Ammon's horn (tissue), 1 donor: ENCODE results near the gene KCNK2.
"Not testable (repeated sequence)": the region's sequence is repeated elsewhere in the genome, so short reads cannot be mapped to it uniquely, and the experiment has no call there.

Experiments
- DNase-seq: peaks from one replicate; pipeline ENCODE4 v3.0.0-alpha.2; 2016; ENCODE audit warnings: low spot score

Gene KCNK2

GRCh38 chr1:215156232-215156631 lies 73.7 kb downstream of the KCNK2 start:
- no peak for DNase-seq

DNA sequence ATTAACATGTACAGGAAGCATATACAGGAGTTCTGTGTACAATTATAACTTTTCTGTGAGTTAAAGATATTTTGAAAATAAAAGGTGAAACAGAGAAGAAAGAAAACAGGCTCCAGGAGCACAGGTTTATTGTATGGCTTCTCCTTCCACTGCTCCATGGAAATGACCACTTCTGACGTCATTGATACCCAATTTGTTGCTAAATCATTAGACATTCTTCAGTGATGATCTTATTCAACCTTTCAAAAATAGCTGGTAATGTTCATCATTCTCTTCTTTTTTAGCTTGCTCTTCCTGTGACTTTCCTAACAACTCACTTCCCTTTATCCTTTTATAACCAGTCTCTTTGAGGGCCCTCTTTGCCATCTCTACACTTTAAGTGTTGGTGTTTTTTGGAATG lies 77.8 kb downstream of the KCNK2 start:
- DNase-seq, result no peak

DNA sequence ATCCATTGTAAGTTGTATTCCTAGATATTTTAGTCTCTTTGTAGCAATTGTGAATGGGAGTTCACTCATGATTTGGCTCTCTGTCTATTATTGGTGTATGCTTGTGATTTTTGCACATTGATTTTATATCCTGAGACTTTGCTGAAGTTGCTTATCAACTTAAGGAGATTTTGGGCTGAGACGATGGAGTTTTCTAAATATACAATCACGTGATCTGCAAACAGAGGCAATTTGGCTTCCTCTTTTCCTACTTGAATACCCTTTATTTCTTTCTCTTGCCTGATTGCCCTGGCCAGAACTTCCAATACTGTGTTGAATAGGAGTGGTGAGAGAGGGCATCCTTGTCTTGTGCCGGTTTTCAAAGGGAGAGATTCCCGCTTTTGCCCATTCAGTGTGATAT lies 80.6 kb downstream of the KCNK2 start:
- DNase-seq, result not testable (repeated sequence)

DNA sequence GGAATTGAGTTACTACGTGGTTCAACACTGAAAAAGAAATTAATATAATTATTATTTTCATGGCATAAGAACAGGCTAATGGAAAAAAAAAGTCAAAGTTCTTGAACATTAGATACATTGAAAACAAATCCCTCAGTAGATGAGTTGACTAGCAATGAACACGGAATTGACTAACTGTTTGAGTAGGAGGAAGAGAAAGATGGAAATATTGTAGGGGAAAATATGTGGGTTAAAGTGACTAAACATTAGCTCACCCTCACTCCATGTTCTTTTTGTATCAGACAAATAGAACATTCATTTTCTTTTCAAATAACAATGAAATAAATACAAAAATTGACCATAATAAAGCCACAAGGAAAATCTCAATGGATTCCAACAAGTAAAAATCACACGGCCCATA lies 84.3 kb downstream of the KCNK2 start:
- peak; percentile 9 for DNase-seq

GRCh38 chr1:215181518-215181917 lies 99.0 kb downstream of the KCNK2 start:
- DNase-seq, result no peak

DNA sequence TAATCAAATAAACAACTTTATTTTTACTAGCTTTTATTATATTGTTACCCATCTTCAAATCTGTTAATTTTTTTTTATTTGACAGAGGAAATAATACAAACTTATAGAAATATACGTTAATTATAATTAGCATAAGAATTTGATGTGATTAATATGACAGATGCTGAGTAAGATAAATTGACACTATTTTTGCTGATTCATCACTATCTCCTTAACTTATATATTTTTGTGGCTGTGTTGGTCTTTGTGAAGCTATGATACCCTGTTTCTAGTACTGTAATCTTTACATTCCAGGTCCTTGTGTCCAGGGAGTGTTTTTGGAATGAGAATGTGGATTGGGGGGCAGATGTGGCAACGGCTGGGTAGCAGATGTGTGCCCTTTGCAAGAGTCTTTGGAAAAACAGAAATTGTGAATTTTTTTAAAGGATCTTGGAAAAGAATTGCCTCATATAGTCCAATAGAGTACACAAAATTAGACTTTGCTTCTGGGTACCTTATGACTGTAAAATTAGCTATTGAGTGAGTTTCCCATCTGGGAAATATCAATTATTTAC lies 102.6 kb downstream of the KCNK2 start:
- DNase-seq, result no peak

- no peak for DNase-seq
These were observed 105.9 kb downstream of the KCNK2 start for GRCh38 chr1:215188302-215188950.

DNA sequence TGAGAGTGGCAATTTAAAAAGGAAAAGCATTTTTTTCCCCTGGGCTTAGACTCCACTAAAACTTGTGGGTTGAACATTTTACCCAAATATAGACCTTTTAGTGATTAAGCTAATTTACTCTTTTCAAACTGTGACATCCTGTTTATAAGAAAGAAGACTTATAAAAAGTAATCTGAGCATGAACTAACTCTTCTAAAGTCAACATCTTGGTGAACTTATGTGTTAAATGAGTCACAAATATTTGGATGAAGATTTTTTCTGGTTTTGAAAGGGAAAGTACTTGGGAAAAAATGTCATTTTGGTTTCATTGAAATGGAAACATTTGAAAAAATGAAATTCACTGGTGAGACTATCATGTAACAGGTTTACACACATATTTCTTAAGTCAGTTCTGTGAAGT lies 109.8 kb downstream of the KCNK2 start:
- DNase-seq, result no peak

DNA sequence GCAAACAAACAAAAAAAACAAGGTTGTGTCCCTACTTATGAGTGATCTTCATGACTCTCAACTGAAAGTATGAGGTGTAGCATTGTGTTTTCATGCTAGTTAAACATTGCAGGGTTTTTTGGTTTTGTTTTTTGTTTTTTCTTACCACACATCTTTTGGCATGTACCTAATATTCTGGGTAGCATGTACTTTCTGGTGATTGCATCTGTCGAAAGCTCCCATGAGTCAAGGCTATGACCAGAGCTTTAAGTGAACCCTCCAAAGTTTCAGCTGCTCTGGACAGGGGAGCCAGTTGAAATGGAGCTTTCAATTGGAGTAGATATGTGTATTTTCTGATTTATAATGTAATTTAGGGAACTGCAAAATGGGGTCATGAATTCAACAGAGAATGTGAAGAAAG lies 115.5 kb downstream of the KCNK2 start:
- no peak for DNase-seq

DNA sequence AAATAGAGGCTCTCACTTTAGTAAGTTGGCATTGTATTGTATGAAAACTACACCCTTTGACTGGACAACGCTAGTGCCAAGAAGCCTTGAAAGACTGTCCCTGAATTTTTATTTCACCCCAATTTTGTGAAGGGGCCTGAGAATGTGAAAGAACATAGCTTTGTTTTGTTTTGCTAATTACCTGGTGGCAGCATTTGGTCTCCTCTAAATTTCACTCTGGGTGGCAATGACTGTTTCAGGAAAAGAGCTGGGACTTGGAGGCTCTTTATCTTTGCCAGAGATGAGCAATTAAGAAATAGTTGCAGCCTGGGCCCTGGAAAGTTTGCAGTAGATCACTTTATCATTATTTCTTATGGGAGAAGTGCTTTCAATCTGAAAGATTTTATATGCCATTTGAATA lies 117.6 kb downstream of the KCNK2 start:
- no peak for DNase-seq

DNA sequence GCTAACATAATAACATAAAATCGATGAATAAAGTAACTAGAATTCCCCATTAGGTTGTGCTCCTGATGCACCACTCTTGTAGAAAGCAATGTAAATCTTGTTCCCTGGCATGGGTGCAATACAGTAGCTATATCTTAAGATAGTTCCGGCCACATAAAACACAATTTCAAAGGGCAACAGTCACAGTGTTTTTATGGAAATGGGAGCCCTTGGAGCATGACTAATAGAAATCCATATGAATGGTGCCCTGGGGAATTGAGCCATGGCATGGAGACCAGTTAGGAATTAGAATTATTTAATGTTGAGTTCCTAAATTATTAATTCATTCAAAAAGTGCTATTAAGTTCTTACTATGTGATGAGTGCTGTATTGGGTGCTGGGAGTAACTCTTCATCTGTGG lies 118.7 kb downstream of the KCNK2 start:
- DNase-seq, result no peak

GRCh38 chr1:215202868-215203267 lies 120.3 kb downstream of the KCNK2 start:
- DNase-seq, result no peak

DNA sequence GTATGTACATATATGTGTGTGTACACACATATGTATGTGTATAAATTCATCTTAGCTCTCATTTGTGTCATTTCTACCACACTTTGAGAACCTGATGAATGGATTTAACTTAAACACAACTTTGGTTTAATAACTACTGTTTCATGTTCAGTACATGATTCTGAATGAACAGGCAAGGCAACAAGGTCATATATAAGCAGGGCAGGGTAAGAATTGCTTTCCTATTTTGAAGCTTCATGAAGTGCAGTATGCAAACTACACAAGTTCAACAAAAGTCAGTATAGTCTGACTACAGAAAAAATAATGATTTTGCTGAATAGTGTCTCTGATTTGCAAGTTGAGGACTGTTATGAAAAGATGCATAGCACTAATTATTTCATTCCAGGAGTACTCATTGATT lies 127.6 kb downstream of the KCNK2 start:
- DNase-seq, result no peak

- DNase-seq, result peak; percentile 24
These were observed 133.3 kb downstream of the KCNK2 start for GRCh38 chr1:215215846-215216245.

DNA sequence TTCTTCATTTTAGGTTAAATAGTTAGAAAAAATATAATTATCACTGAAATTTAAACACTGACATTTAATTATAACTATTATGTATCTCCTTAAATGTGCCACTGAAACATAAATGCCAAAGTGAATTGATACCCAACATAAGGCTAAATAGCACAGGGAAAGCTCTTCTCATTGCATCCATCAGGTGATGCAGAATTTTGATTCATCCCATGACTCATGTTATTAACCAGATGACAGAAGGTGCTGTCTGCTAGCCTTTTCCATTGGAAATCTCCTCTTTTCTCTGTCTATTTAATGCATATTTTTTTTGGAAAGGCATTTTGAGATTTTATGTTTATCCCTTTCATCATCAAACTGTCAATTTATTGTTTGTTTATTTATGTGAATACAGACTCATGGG lies 136.8 kb downstream of the KCNK2 start:
- DNase-seq, result no peak

GRCh38 chr1:215220346-215220745 lies 137.8 kb downstream of the KCNK2 start:
- DNase-seq, result no peak

DNA sequence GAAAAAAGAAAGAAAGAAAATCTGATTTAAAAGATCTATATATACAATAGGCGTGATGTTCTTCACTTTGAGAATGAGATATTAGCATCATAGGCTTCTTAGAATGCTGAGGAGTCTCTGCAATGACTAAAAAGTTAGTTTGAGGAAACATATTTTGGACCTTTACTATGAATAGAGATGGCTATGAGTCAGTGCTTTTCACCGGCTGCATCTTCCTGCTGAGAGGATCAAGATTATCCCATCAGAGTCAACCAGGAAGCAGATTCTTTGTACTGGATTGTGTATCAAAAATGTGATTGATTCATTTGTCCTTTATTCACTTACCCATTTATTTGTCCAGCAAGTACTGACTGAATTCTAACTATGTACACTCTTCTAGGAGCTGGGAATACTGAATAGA lies 144.2 kb downstream of the KCNK2 start:
- DNase-seq, result no peak

GRCh38 chr1:215228193-215228592 lies 145.7 kb downstream of the KCNK2 start:
- no peak for DNase-seq

DNA sequence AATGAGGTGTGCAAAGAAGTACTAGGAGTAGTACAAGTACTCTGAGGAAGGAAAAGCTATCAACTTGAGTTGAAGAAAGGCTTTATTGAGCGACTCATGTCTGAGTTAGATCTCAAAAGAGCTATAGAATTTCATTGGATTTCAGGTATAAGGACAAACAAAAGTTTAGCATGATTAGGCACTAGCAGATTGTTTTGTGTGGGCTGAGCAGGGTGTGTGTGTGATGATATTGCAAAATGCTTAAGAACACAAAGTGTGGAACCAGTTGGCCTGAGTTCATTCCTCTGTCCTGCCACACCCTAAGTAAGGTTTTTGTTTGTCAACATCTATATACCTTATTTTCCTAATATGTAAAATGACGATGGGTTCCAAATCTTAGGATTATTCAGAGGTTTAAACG lies 158.9 kb downstream of the KCNK2 start:
- no peak for DNase-seq

- DNase-seq, result no peak
These were observed 161.0 kb downstream of the KCNK2 start for GRCh38 chr1:215243345-215244054.

- DNase-seq, result no peak
These were observed 168.4 kb downstream of the KCNK2 start for GRCh38 chr1:215250913-215251312.

DNA sequence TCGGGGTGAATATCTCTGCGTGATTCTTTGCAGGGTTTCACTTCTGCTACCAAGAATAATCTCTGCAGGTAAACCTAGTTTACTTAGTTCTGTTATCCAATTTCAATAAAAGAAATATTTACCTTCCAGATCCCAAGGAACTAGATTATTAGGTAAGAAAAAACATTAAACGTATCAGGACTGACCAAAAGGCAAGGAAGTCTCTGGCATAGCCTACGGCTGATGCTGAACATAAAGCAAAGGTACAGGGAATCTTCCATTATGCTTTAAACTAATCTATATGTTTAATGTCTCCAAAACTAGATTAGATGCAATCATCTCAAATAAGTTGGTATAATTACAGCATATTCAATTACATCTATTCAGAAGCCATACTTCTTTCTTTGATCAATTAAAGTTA lies 168.9 kb downstream of the KCNK2 start:
- DNase-seq, result no peak

- no peak for DNase-seq
These were observed 169.6 kb downstream of the KCNK2 start for GRCh38 chr1:215252164-215252563.
